Stimulated activated CD8-positive, alpha-beta memory T cell treated with anti-CD3 and anti-CD28 coated beads, Interleukin-12 subunit alpha, Interleukin-12 subunit beta, amount 100 ng/mL, for 24 hours (primary cell): ENCODE results near the gene INHBA.

Source experiments
- DNase-seq: peaks from one replicate; pipeline ENCODE4 v3.0.0-alpha.2; 2020; ENCODE audit errors: extremely low read depth

Gene INHBA

DNA sequence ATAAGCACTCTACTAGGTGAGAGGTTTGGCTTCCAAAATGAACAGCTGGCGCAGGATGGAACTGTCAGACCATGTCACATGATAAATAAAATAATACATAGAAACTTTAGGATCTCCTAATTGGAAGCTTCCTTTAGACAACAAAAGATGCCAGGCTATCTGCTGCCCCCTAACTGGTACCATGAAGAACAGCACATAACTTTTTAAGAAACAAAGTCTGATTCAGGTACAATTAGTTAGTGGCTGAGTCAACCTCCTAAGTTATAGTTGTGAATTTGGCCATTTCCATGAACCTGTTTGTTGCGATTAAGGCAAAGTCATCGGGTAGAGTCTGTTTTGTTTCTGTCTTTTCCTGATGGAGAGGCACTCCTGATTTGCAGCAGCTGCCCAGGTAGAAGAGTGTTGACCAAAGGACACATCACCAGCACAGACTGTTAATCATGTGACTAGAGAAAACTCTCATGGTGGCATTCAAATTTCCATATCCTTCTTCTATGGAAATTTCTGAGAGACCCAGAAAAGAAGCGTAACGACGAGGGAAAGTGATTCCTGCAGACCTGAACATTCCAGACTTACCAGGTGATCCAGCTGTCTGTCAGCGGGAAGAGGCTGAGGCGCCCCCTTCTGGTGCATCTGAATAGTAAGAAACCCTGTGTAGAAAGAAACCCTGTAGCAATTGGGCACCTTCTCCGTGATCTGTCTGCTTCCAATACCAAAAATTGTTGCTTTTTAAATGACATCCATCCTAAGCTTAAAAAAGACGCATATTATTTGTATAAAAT is 8.6 kb upstream of the INHBA start:
- DNase-seq = no peak

- DNase-seq = no peak
Observed at GRCh38 chr7:41710838-41711237, 7.9 kb upstream of the INHBA start.

DNA sequence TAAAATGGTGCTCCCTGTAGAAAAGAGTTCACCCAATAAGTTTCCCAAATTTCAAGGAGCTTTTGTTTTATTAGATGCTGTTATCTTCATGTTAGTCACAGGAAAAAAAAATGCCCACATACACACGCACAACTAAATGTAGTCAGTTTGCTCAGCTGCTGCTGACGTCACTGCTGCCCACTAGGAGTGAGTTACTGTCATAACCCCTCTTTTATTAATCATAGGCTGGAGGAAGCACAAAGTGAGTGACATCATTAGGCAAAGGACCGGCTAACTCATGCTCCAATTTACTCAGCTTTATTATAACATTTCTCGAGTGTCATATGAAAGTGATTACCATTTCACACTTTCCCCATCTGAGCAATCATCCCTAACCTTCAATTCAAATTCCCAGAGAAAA is 6.7 kb upstream of the INHBA start:
- no peak for DNase-seq

DNA sequence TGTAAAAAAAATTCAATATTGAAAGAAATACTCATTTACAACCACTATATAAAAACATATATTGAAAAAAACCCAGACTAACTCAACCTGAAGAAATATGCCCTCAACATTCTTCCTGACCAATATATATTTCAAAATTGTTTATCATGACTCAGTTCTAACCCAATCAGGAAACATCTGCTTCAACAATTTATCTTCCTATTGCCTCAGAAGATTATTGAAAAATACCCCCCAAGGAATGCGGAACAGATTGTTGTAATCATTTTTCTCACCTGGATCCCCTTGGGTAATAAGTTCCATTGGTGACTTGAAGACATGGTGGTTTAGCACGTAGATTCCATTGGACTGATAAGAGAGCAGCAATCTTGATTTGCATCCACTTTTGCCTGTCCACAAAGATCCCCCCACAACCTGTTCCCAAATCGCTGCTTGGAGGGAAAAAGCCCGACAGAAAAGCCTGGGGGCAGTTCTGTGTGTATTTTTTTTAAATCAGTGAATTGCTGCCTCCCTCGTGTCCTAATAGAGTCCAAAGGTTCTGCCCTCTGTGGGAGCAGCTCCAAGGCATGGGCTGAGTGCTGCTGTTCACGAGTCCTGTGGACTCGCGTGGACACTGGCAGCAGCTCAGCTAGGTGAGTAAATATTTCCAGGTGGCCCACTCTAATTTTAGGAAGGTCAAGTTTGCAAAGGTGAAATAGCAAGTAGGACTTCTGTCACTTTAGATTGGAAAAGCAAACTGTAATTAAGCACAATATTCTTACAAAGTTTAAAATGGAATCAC is 5.9 kb upstream of the INHBA start:
- no peak for DNase-seq

DNA sequence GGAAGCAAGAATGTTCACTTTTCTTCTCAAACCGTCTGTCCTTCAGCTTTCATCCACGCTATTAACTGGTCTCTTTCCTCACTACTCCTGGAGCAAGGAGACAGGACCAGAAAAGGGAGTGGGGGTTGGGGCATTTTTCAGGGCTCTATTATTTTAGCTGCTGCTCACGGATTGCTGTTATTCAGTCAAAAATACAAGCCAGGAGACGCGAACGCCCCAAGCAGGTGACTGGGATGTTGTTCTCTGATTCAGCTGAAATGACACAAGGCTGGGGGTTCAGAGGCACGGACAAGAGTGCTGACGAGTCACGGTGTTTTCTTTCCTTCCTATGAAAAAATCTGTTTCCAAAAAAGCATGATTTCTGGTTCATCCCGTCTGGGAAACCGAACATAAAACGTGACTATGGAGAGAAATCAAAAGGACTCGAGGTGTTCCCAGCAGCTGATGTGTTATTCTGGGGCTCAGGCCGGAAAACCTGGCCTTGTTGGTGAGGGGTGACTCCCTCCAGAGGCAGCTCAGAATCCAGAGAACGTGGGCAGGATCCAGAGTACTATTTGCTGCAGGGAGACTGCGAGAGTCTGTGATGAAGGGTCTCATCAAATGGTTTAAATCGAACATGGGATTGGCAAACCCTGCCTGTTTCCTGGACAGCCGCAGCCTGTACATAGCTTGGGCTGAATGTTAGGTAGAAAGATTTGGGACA is 3.5 kb upstream of the INHBA start:
- DNase-seq = no peak

GRCh38 chr7:41705109-41705901 is 2.4 kb upstream of the INHBA start:
- DNase-seq = no peak

DNA sequence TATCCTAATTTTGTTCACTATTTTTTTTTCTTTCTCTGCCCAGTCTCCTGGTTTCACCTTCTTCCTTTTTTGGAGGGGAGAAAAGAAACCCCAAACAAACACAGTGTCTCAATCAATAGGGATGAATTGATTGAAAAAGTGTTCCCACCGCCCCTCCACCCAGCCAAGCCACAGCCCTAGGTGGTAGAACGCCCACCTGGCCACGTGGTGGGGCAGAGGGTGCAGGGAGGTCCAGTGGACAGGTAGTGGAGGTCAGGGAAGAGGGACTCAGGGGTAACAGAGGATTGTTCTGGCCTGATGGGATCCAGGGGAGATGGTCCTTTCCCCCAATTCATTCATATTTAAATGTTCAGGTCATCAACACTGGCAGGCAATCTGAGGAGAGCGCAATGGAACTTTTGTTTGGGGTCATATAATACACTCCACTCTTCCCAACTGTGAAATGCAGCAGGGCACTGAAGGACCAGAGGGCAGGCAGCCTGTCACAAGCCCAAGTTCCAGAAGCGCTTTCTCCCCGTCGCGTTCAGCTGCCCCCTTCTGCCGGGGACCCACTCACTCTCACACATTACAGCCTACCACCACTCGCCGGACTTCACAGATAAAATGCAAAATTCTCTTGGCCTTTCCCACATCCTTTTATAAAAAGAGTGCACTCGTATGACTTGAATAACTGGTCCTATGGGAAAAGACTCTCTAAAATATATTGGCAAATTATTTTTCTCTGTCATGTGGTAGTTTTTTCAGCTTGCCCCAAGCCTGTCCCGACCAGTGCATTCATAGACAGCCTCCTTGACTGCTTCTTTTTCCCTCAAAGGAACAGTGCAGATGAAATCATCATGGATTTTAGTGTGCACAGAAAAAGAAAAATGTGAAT is 1.6 kb downstream of the INHBA start:
- DNase-seq = no peak

GRCh38 chr7:41700044-41700471 is 2.8 kb downstream of the INHBA start:
- no peak for DNase-seq

DNA sequence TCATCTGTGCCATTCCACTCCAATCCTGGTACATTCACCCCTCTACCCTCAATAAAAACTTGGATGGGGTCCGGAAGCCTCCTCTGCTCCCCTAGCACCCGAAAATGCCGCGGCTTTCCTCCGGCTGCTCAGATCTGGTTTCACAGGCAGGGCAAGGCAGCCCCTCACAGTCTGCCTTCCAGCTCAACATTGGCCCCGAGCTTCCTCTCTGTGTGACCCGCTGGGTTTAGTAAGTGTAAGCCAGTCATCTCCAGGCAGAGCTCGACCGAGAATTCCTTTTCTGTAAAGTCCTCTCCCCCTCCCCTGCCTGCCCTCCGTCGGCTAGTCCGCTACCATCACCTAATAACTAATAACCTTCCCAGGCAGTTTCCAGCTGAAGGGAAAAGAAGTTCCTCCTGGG is 3.4 kb downstream of the INHBA start:
- DNase-seq = no peak

GRCh38 chr7:41698726-41699125 is 4.2 kb downstream of the INHBA start:
- no peak for DNase-seq

DNA sequence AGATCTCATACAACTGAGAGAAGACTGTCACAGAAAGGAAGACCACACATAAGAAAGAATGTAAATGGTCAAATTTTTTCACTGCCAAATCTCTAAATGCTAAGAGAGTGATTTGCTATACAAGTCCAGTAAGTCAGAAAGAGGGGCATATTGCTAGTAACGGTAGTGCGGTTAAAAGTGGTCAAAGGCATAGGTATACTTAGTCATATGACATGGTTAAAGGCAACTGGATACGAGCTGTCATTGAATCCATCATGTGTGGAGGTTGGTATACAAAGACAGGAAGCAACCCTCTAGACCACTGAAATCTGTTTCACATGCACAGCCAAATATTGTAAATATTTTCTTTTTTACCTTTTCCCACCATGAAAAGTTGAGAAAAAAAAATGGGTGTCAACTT is 4.8 kb downstream of the INHBA start:
- DNase-seq = no peak

DNA sequence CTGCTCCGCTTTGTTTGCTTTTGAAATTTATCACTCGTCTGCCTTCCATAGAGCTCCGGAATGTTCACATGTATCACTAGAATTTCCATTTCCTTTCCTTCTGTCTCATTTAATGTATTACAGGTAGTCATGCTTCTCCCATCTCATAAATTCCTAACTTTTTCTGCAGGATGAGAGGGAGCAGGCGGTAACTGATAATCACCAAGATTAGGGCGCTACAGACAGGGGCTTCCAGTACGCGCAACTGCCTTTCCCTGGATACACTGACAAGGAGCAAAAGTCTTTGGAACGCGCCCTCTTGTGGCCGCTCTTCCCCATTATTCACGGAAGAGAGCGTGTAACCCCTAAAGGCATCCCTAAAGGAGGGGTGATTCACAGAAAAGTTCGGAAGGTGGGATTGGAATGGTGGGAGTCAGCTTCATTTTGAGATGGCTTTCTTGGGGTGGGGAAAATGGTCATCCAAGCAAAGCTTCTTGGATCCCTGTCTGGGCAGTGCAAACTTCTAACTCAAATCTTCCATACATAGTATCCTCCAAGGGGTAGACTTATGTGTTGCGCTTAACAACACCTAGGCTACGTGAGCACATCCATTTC is 6.5 kb downstream of the INHBA start:
- DNase-seq = no peak

DNA sequence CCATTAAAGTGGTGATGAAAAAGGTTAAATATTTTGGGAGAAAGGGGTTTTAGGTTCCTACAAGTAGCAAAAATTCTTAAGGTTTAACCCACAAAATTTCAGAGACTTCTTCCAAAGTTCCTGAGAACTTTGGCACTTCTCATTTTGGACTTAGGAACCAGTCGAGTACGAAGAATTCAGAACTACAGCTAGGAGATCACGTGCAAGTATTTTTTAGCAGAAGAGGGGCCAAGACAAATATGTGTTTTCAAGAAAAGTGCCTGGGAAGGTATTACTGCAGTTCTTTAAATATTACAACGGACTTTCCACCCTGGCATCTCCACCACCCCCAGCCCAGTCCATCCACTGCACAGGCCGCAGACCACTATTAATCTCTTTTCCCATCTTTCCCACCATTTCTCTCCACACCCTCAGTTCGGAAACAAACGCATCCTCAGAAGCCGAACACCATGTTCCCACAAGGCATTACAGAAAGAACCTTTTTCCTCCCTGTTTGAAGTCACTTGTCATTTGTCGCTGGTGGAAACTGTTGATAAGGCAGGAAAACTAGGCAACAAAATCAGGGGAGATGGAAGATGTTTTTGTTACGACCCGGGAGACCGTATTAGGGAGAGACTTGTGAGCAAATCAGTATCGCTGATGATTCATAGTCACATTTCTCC is 7.1 kb downstream of the INHBA start:
- DNase-seq = no peak

DNA sequence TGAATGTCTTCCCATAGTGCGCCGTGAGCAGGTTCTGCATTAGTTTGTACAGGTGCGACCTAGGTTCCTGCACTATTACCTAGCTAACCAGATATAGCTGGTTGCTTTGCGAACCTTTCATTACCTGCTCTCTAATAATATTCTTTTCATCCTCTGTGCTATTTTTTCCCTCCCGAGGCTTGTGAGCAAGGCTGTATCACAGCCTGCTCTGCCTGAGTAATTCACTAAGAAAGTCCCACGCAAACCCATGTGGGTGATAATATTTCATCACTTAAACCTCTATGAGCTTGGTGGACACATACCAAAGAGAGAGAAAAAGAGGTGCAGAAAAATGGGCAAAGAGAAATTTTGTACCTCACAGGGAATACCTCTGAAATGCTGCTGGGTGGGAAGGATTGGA is 8.4 kb downstream of the INHBA start:
- DNase-seq = no peak

DNA sequence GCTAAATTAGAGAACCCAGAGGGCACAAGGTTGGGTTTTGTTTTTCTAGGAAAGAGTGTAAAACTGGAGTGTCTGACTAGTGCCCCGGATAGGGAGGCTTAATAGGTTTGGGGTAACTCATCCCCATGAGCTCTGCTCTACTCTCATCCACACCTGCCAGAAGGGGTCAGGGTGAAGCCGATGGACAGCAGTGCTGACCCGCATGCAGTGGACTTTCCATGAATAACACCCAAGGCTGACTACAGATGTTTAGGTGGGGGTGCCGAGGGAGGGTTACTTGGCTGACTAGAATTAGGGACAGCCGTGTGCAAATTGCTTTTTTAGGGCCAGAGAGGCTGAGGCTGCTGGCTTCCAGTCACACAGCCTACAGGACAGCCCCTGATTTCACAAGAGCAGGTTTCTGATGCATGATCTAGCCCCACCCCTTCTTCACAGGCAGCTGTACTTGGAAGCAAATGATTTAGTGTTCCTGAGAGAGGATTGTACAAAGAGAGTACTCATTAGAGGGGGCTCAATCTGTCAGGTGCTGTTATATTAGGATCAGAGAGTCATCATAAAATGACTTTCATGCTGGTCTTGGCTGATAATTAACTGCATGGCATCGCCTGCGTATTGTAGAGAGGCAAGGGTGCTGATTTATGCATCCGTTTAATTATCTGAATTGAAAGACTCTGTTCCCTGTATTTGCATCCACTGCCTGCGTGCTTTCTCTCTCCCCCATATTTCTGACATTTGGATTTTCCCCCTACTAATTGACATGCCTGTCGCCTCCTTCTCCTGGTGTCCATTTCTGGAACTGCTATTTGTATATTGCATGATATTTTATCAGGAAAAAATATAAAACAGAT is 9.5 kb downstream of the INHBA start:
- no peak for DNase-seq

GRCh38 chr7:41692251-41692650 is 10.6 kb downstream of the INHBA start:
- DNase-seq = no peak

DNA sequence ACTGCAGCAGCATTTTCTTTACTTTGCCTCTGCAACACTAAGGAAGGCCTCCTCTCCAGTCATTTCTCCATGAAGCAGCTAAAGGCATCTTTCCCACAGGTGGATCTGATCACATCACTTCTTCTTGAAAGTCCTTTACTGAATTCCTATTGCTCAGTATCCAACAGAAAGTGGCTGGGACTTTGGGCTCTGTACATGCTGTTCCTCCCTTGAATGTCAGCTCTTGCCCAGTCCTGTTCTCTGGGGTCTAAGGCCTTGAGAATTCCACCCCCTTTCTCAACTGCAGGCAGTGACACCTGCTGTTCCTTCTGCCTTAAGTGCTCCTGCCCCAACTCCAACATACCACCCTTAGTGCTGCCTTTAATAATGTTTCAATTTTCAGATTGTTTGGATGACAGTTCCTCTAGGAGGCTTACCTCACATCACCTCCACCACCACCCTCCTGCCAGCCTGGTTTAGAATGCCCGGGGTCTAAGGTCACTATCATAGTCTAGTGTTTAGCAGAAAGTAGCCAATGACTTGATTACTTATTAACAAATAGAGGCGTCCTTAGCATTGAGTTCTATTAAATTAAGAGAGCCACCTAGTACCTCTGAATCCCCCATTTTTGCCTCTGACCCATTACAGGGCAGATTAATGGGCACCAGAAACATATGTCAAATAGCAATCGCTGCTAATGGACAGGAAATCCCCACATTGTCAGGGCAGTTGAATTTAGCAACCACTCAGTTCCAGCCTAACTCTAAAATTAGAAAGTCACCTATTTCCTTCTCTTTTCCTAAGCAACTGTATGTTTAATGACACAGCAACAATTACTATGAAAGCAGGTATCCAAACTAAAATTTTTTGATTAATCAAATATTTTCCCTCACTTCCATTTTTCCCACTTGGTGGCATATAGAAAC is 11.4 kb downstream of the INHBA start:
- DNase-seq = no peak

- no peak for DNase-seq
Observed at GRCh38 chr7:41689815-41690214, 13.1 kb downstream of the INHBA start.
